ENCODE data around the gene ATG9B.

DNA sequence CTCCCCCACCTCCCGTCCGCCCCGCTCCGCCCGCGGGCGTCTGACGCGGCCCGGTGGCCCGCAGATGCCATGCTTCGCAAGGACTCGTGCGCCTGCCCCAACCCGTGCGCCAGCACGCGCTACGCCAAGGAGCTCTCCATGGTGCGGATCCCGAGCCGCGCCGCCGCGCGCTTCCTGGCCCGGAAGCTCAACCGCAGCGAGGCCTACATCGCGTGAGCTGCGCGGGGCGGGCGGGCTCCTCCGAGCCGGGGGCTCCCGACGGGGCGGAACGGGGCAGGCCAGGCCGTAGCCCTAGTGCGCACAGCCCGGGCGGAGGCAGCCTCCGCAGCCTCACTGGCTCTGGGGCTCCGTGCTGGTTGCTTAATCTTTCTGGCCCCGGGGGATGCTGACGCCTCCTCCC, 26.8 kb upstream of the ATG9B start:
- TF ChIP-seq POLR2A (IDR thresholded peaks at IDR 0.05; ENCODE audit: low read depth, low read length) (no peak), TAF1 (IDR thresholded peaks at IDR 0.05; ENCODE audit: borderline replicate concordance, low read depth, low read length) (no peak)
